Progenitor cell of endocrine pancreas (in vitro differentiated cells): Measurements from ENCODE around the gene TMEM88. TPM values are rescaled to one million over a fixed set of nuclear protein-coding genes. Genes with fewer than 3 reads are reported as not detected.

ENCODE experiments used
- DNase-seq: peaks from one replicate; pipeline ENCODE4 v3.0.0; 2021; ENCODE audit warnings: low spot score; ENCODE audit not compliant: unreplicated experiment
- H3K27ac Mint-ChIP-seq: 2 replicates; pipeline ENCODE4 v1.8.0; 2021; ENCODE audit warnings: mild to moderate bottlenecking, moderate library complexity, mixed read lengths
- H3K27me3 Mint-ChIP-seq: 2 replicates; pipeline ENCODE4 v1.8.0; 2021; ENCODE audit warnings: mixed read lengths
- H3K36me3 Mint-ChIP-seq: 2 replicates; pipeline ENCODE4 v1.8.0; 2022; ENCODE audit warnings: mixed read lengths; ENCODE audit not compliant: insufficient read depth
- H3K4me1 Mint-ChIP-seq: 2 replicates; pipeline ENCODE4 v1.8.0; 2021; ENCODE audit warnings: low read depth, mixed read lengths
- H3K4me3 Mint-ChIP-seq: 2 replicates; pipeline ENCODE4 v1.8.0; 2021; ENCODE audit warnings: low read depth, mild to moderate bottlenecking, moderate library complexity, mixed read lengths
- H3K9me3 Mint-ChIP-seq: 2 replicates; pipeline ENCODE4 v1.8.0; 2021; ENCODE audit warnings: low read depth, mixed read lengths
- total RNA-seq: library from RNA; stranded (reverse); gene quantifications from 2 replicates; pipeline ENCODE4 v1.2.1, GENCODE V29; 2021
- TF ChIP-seq, protein P1 (sequence below): fragments of 200-600 bp; sonication (generic); IDR thresholded peaks from one replicate; pipeline ENCODE4 v1.5.0; 2021; ENCODE audit warnings: antibody characterized with exemption, mild to moderate bottlenecking; ENCODE audit not compliant: unreplicated experiment

TMEM88 gene
- total RNA-seq, 1 donor from 2014 or later, result 15.8 TPM

GRCh38 chr17:7897773-7898172 is 42.9 kb downstream of the TMEM88 start:
- no peak for DNase-seq
- H3K27me3 Mint-ChIP-seq, result no peaks in the 10 kb centered on the region
- peak overlapping the region; percentile 5 for H3K27ac Mint-ChIP-seq
- peaks cover 9% of the 10 kb centered on the region for H3K4me1 Mint-ChIP-seq
- H3K4me3 Mint-ChIP-seq, result no peak overlapping the region
- TF ChIP-seq, protein P1, sequence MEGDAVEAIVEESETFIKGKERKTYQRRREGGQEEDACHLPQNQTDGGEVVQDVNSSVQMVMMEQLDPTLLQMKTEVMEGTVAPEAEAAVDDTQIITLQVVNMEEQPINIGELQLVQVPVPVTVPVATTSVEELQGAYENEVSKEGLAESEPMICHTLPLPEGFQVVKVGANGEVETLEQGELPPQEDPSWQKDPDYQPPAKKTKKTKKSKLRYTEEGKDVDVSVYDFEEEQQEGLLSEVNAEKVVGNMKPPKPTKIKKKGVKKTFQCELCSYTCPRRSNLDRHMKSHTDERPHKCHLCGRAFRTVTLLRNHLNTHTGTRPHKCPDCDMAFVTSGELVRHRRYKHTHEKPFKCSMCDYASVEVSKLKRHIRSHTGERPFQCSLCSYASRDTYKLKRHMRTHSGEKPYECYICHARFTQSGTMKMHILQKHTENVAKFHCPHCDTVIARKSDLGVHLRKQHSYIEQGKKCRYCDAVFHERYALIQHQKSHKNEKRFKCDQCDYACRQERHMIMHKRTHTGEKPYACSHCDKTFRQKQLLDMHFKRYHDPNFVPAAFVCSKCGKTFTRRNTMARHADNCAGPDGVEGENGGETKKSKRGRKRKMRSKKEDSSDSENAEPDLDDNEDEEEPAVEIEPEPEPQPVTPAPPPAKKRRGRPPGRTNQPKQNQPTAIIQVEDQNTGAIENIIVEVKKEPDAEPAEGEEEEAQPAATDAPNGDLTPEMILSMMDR, result peak; percentile 30
- no peaks in the 10 kb centered on the region for H3K9me3 Mint-ChIP-seq
- H3K36me3 Mint-ChIP-seq, result peaks cover 56% of the 10 kb centered on the region

- no peaks in the 10 kb centered on the region for H3K27me3 Mint-ChIP-seq
- H3K4me3 Mint-ChIP-seq, result no peak overlapping the region
- TF ChIP-seq, protein P1, result no peak
- no peak overlapping the region for H3K27ac Mint-ChIP-seq
- H3K9me3 Mint-ChIP-seq, result no peaks in the 10 kb centered on the region
- DNase-seq, result no peak
- H3K36me3 Mint-ChIP-seq, result peaks cover 57% of the 10 kb centered on the region
- H3K4me1 Mint-ChIP-seq, result no peaks in the 10 kb centered on the region
Measured at GRCh38 chr17:7903154-7904103, 48.6 kb downstream of the TMEM88 start.

Other genes with a start within 250 kb of the TMEM88 start
- 53.6 and 61.4 TPM in 2 replicates for gene FXR2, start 240.2 kb upstream of the TMEM88 start, total RNA-seq
- gene SAT2, start 227.2 kb upstream of the TMEM88 start, total RNA-seq, result 108 and 120 TPM in 2 replicates
- 5.1 and 5.9 TPM in 2 replicates for gene SHBG, start 224.9 kb upstream of the TMEM88 start, total RNA-seq
- 1.5 and 2.1 TPM in 2 replicates for gene ATP1B2, start 204.1 kb upstream of the TMEM88 start, total RNA-seq
- 106 and 121 TPM in 2 replicates for gene TP53, start 167.6 kb upstream of the TMEM88 start, total RNA-seq
- gene WRAP53, start 166.6 kb upstream of the TMEM88 start, total RNA-seq, result 26.4 and 28.0 TPM in 2 replicates
- gene EFNB3, start 149.9 kb upstream of the TMEM88 start, total RNA-seq, result 32.3 and 34.5 TPM in 2 replicates
- 0.22 and 0.29 TPM in 2 replicates for gene DNAH2, start 137.3 kb upstream of the TMEM88 start, total RNA-seq
- 110 and 117 TPM in 2 replicates for gene KDM6B, start 20.8 kb upstream of the TMEM88 start, total RNA-seq
- gene NAA38, start 2.5 kb downstream of the TMEM88 start, total RNA-seq, result 63.4 and 70.0 TPM in 2 replicates
- 16.3 and 18.2 TPM in 2 replicates for gene CYB5D1, start 2.9 kb downstream of the TMEM88 start, total RNA-seq
- 112 and 119 TPM in 2 replicates for gene CHD3, start 33.7 kb downstream of the TMEM88 start, total RNA-seq
- gene RNF227, start 61.2 kb downstream of the TMEM88 start, total RNA-seq, result 1.8 and 2.3 TPM in 2 replicates
- gene KCNAB3, start 74.8 kb downstream of the TMEM88 start, total RNA-seq, result 6.0 and 6.4 TPM in 2 replicates
- 139 and 141 TPM in 2 replicates for gene TRAPPC1, start 76.9 kb downstream of the TMEM88 start, total RNA-seq
- gene CNTROB, start 77.1 kb downstream of the TMEM88 start, total RNA-seq, result 47.7 and 51.6 TPM in 2 replicates
- gene GUCY2D, start 147.5 kb downstream of the TMEM88 start, total RNA-seq, result not detected in 2 replicates
- gene ALOX15B, start 184.0 kb downstream of the TMEM88 start, total RNA-seq, result not detected in 2 replicates
- 0.41 and 0.60 TPM in 2 replicates for gene ALOX12B, start 232.7 kb downstream of the TMEM88 start, total RNA-seq